ENCODE measurements around the gene GDF7. TPM values are rescaled to one million over a fixed set of nuclear protein-coding genes. Genes with fewer than 3 reads are reported as not detected.
A peak's percentile ranks its signal among the peaks of the same experiment; 100 is the strongest.

Gene GDF7
- total RNA-seq, 1 donor from 2014 or later, result 12.8 TPM

- Mint-ChIP-seq H3K4me1 (ENCODE audit: low read depth) (peaks cover 15% of the 10 kb centered on the region), H3K9me3 (ENCODE audit: low read depth) (no peaks in the 10 kb centered on the region), H3K36me3 (ENCODE audit: low read depth) (peaks cover 16% of the 10 kb centered on the region), H3K4me3 (ENCODE audit: unreplicated experiment) (no peak overlapping the region), H3K27ac (ENCODE audit: unreplicated experiment) (no peak overlapping the region), H3K27me3 (ENCODE audit: low read depth) (no peaks in the 10 kb centered on the region)
- DNase-seq (ENCODE audit: low spot score), result no peak
- TF ChIP-seq CTCF (IDR thresholded peaks at IDR 0.05), result no peak
Measured at GRCh38 chr2:20680744-20681375, 13.9 kb downstream of the GDF7 start.

GRCh38 chr2:20682167-20682920 is 15.4 kb downstream of the GDF7 start:
- Mint-ChIP-seq H3K4me3 (ENCODE audit: unreplicated experiment) (no peak overlapping the region), H3K9me3 (ENCODE audit: low read depth) (no peaks in the 10 kb centered on the region), H3K27ac (ENCODE audit: unreplicated experiment) (peak overlapping the region; percentile 50), H3K27me3 (ENCODE audit: low read depth) (no peaks in the 10 kb centered on the region), H3K36me3 (ENCODE audit: low read depth) (peaks cover 16% of the 10 kb centered on the region), H3K4me1 (ENCODE audit: low read depth) (peaks cover 10% of the 10 kb centered on the region)
- DNase-seq (ENCODE audit: low spot score), result no peak
- TF ChIP-seq CTCF (IDR thresholded peaks at IDR 0.05), result peak; percentile 84

- Mint-ChIP-seq H3K9me3 (ENCODE audit: low read depth) (peaks cover 2% of the 10 kb centered on the region), H3K27me3 (ENCODE audit: low read depth) (no peaks in the 10 kb centered on the region), H3K36me3 (ENCODE audit: low read depth) (peaks cover 26% of the 10 kb centered on the region), H3K27ac (ENCODE audit: unreplicated experiment) (no peak overlapping the region), H3K4me3 (ENCODE audit: unreplicated experiment) (no peak overlapping the region), H3K4me1 (ENCODE audit: low read depth) (peaks cover 10% of the 10 kb centered on the region)
- TF ChIP-seq CTCF (IDR thresholded peaks at IDR 0.05), result no peak
- no peak for DNase-seq (ENCODE audit: low spot score)
Measured at GRCh38 chr2:20684581-20685063, 17.7 kb downstream of the GDF7 start.

- no peak for DNase-seq (ENCODE audit: low spot score)
- Mint-ChIP-seq H3K27me3 (ENCODE audit: low read depth) (no peaks in the 10 kb centered on the region), H3K9me3 (ENCODE audit: low read depth) (peaks cover 2% of the 10 kb centered on the region), H3K4me1 (ENCODE audit: low read depth) (peaks cover 2% of the 10 kb centered on the region), H3K4me3 (ENCODE audit: unreplicated experiment) (no peak overlapping the region), H3K27ac (ENCODE audit: unreplicated experiment) (no peak overlapping the region), H3K36me3 (ENCODE audit: low read depth) (peaks cover 21% of the 10 kb centered on the region)
- TF ChIP-seq CTCF (IDR thresholded peaks at IDR 0.05), result no peak
Measured at GRCh38 chr2:20687260-20687832, 20.4 kb downstream of the GDF7 start.

- no peak for TF ChIP-seq CTCF (IDR thresholded peaks at IDR 0.05)
Measured at GRCh38 chr2:20689428-20690264, 22.7 kb downstream of the GDF7 start.

More at GRCh38 chr2:20689428-20690264, 22.7 kb downstream of the GDF7 start:
- H3K27ac Mint-ChIP-seq (ENCODE audit: unreplicated experiment), result no peak overlapping the region
- H3K4me1 Mint-ChIP-seq (ENCODE audit: low read depth), result peaks cover 10% of the 10 kb centered on the region
- no peak for DNase-seq (ENCODE audit: low spot score)
- no peak overlapping the region for H3K4me3 Mint-ChIP-seq (ENCODE audit: unreplicated experiment)
- H3K36me3 Mint-ChIP-seq (ENCODE audit: low read depth), result peaks cover 16% of the 10 kb centered on the region
- no peaks in the 10 kb centered on the region for H3K27me3 Mint-ChIP-seq (ENCODE audit: low read depth)
- H3K9me3 Mint-ChIP-seq (ENCODE audit: low read depth), result peaks cover 2% of the 10 kb centered on the region
